H1 (cell line): ENCODE data around the gene GRK5. TPM values are rescaled to one million over a fixed set of nuclear protein-coding genes. Genes with fewer than 3 reads are reported as not detected.

Source experiments
- CTCF ChIA-PET: fragments of 300-600 bp; sonication (Branson Sonifier 250); formaldehyde crosslinking; loops from one replicate; lab custom pipeline; 2021; ENCODE audit not compliant: partially characterized antibody; lab: Charles Lee
- POLR2A ChIA-PET: fragments of 300-600 bp; sonication (Branson Sonifier 250); formaldehyde crosslinking; loops from one replicate; lab custom pipeline; 2021; ENCODE audit warnings: inconsistent platforms; ENCODE audit not compliant: partially characterized antibody; lab: Charles Lee
- DNase-seq, 2 experiments: peaks; one replicate each; pipeline versions ENCODE4 v3.0.0 to v3.0.0-alpha.2; 2010 to 2022; ENCODE audit warnings: low spot score in 2 of 2, low read depth in 1 of 2, mixed read lengths in 1 of 2
- FAIRE-seq: peaks from 2 replicates; lab custom pipeline; 2011; peaks lifted over from hg19 to GRCh38; lab: Jason Lieb, UNC
- H2AFZ ChIP-seq: 2 replicates; pipeline ENCODE4 v1.8.1; 2012; ENCODE audit warnings: low read length, inconsistent platforms
- H2AK5ac ChIP-seq: 2 replicates; pipeline ENCODE4 v1.6.1; 2013; ENCODE audit warnings: low read depth, low read length
- H2BK120ac ChIP-seq: replicated peaks from 2 replicates; pipeline ENCODE3; 2013; ENCODE audit warnings: low read depth, low read length, inconsistent platforms
- H2BK12ac ChIP-seq: 2 replicates; pipeline ENCODE4 v1.6.1; 2013; ENCODE audit warnings: low read depth, low read length
- H2BK15ac ChIP-seq: 2 replicates; pipeline ENCODE4 v1.6.1; 2013; ENCODE audit warnings: low read length
- H2BK20ac ChIP-seq: 2 replicates; pipeline ENCODE4 v1.6.1; 2013; ENCODE audit warnings: low read length
- H2BK5ac ChIP-seq: 2 replicates; pipeline ENCODE4 v1.6.1; 2013; ENCODE audit warnings: low read depth, low read length
- H3K14ac ChIP-seq: 2 replicates; pipeline ENCODE4 v1.6.1; 2013; ENCODE audit warnings: inconsistent platforms; ENCODE audit not compliant: insufficient read length
- H3K18ac ChIP-seq: 2 replicates; pipeline ENCODE4 v1.6.1; 2013; ENCODE audit warnings: low read length; ENCODE audit errors: extremely low read depth
- H3K23ac ChIP-seq: 2 replicates; pipeline ENCODE4 v1.6.1; 2013; ENCODE audit warnings: inconsistent platforms; ENCODE audit not compliant: insufficient read length
- H3K23me2 ChIP-seq: 2 replicates; pipeline ENCODE4 v1.6.1; 2013; ENCODE audit warnings: low read depth, low read length
- H3K27ac ChIP-seq: 2 replicates; pipeline ENCODE4 v1.6.1; 2011; ENCODE audit warnings: low read depth, low read length, inconsistent platforms
- H3K27me3 ChIP-seq, 4 experiments: replicated peaks in 1 of 4; 1 replicate in 1 of 4; 2 replicates in 3 of 4; pipeline versions ENCODE4 v1.6.1 to v1.8.1; 2011 to 2013; ENCODE audit warnings: low read length in 3 of 4, mild to moderate bottlenecking in 3 of 4, inconsistent platforms in 2 of 4, mixed read lengths in 2 of 4, moderate library complexity in 1 of 4; ENCODE audit not compliant: control insufficient read depth in 3 of 4, insufficient read depth in 3 of 4; ENCODE audit errors: extremely low read depth in 1 of 4
- H3K36me3 ChIP-seq, 4 experiments: 2 replicates each; pipeline versions ENCODE4 v1.6.1 to v1.8.1; 2011 to 2013; ENCODE audit warnings: mild to moderate bottlenecking in 4 of 4, low read length in 3 of 4, moderate library complexity in 2 of 4, control low read depth in 1 of 4, inconsistent platforms in 1 of 4; ENCODE audit not compliant: insufficient read depth in 4 of 4, control insufficient read depth in 2 of 4
- H3K4ac ChIP-seq: replicated peaks from 2 replicates; pipeline ENCODE3; 2013; ENCODE audit warnings: low read length, low read depth, mixed read lengths, inconsistent platforms; ENCODE audit not compliant: insufficient read length
- H3K4me1 ChIP-seq, 4 experiments: replicated peaks in 1 of 4; 1 replicate in 1 of 4; 2 replicates in 3 of 4; pipeline versions ENCODE4 v1.6.1 to v1.8.1; 2011 to 2013; ENCODE audit warnings: low read length in 3 of 4, inconsistent platforms in 2 of 4, mixed read lengths in 1 of 4; ENCODE audit not compliant: insufficient read depth in 4 of 4, control insufficient read depth in 3 of 4
- H3K4me2 ChIP-seq, 2 experiments: 2 replicates each; pipeline versions ENCODE4 v1.6.1 to v1.8.1; 2011 to 2013; ENCODE audit warnings: low read depth in 2 of 2, low read length in 2 of 2, control low read depth in 1 of 2, inconsistent platforms in 1 of 2, mild to moderate bottlenecking in 1 of 2; ENCODE audit not compliant: insufficient read depth in 1 of 2
- H3K4me3 ChIP-seq, 4 experiments: fragments of 200-600, 300-600 bp in 1 of 4; sonication (generic), shearing (Covaris generic), sonication (Bioruptor Twin) in 1 of 4; 2 replicates each; pipeline versions ENCODE4 v1.5.1 to v1.8.1; 2011 to 2016; ENCODE audit warnings: low read length in 4 of 4, low read depth in 3 of 4, control low read depth in 2 of 4, inconsistent platforms in 2 of 4, mild to moderate bottlenecking in 2 of 4, mixed read lengths in 1 of 4, moderate library complexity in 1 of 4; ENCODE audit not compliant: insufficient read depth in 2 of 4; ENCODE audit errors: extremely low read depth in 1 of 4
- H3K56ac ChIP-seq: replicated peaks from 2 replicates; pipeline ENCODE3; 2013; ENCODE audit warnings: low read depth, mild to moderate bottlenecking, mixed read lengths, low read length, inconsistent platforms; ENCODE audit not compliant: insufficient read length
- H3K79me1 ChIP-seq: 2 replicates; pipeline ENCODE4 v1.6.1; 2013; ENCODE audit warnings: low read depth, low read length, control low read depth
- H3K79me2 ChIP-seq, 2 experiments: 2 replicates each; pipeline versions ENCODE4 v1.6.1 to v1.8.1; 2012 to 2013; ENCODE audit warnings: low read length in 2 of 2, mild to moderate bottlenecking in 2 of 2, inconsistent platforms in 1 of 2; ENCODE audit not compliant: insufficient read depth in 2 of 2, control insufficient read depth in 1 of 2
- H3K9ac ChIP-seq, 4 experiments: replicated peaks in 1 of 4; 1 replicate in 1 of 4; 2 replicates in 3 of 4; pipeline versions ENCODE4 v1.6.1 to v1.8.1; 2011 to 2013; ENCODE audit warnings: low read depth in 3 of 4, low read length in 3 of 4, control low read depth in 2 of 4, mild to moderate bottlenecking in 2 of 4, moderate library complexity in 2 of 4, inconsistent platforms in 1 of 4; ENCODE audit errors: extremely low read depth in 1 of 4
- H3K9me3 ChIP-seq, 2 experiments: 2 replicates each; pipeline versions ENCODE4 v1.6.1 to v1.8.1; 2012 to 2013; ENCODE audit warnings: mild to moderate bottlenecking in 2 of 2, moderate library complexity in 2 of 2, control low read depth in 1 of 2, inconsistent platforms in 1 of 2, low read depth in 1 of 2, low read length in 1 of 2, mixed read lengths in 1 of 2; ENCODE audit not compliant: insufficient read depth in 2 of 2
- H4K20me1 ChIP-seq, 2 experiments: replicated peaks in 1 of 2; 2 replicates each; pipeline versions ENCODE3 to v1.8.1; 2011 to 2013; ENCODE audit warnings: inconsistent platforms in 2 of 2, low read length in 2 of 2, mild to moderate bottlenecking in 1 of 2; ENCODE audit not compliant: insufficient read depth in 2 of 2, control insufficient read depth in 1 of 2
- H4K5ac ChIP-seq: 2 replicates; pipeline ENCODE4 v1.6.1; 2013; ENCODE audit warnings: low read length, low read depth, mixed read lengths, inconsistent platforms; ENCODE audit not compliant: insufficient read length
- H4K8ac ChIP-seq: 2 replicates; pipeline ENCODE4 v1.8.0; 2013; ENCODE audit warnings: mild to moderate bottlenecking, moderate library complexity, low read length, inconsistent platforms; ENCODE audit not compliant: insufficient read depth; ENCODE audit errors: extremely low read depth
- H4K91ac ChIP-seq: replicated peaks from 2 replicates; pipeline ENCODE3; 2013; ENCODE audit warnings: low read length, mixed read lengths, inconsistent platforms; ENCODE audit not compliant: insufficient read length
- ASH2L ChIP-seq: fragments of 200-600, 300-600 bp; sonication (generic); IDR thresholded peaks from one replicate; pipeline ENCODE4 v1.7.1; 2017; ENCODE audit warnings: low read length
- CBX5 ChIP-seq: fragments of 300-800, 300-1000 bp; sonication (generic); IDR thresholded peaks from 2 replicates; pipeline ENCODE4 v1.7.1; 2016; ENCODE audit warnings: antibody characterized with exemption, low read length, low read depth
- CHD2 ChIP-seq: IDR thresholded peaks from 2 replicates; pipeline ENCODE4 v1.6.1; 2012; ENCODE audit warnings: low read length, improper control_type of control experiment
- EP300 ChIP-seq, 2 experiments: IDR thresholded peaks; 1 replicate in 1 of 2; 2 replicates in 1 of 2; pipeline ENCODE4 v1.6.1; 2011 to 2012; ENCODE audit warnings: low read depth in 2 of 2, low read length in 2 of 2, mild to moderate bottlenecking in 2 of 2, borderline replicate concordance in 1 of 2, inconsistent platforms in 1 of 2, moderate library complexity in 1 of 2
- GTF2F1 ChIP-seq: IDR thresholded peaks from 2 replicates; pipeline ENCODE4 v1.6.1; 2012; ENCODE audit warnings: low read depth, low read length, improper control_type of control experiment, borderline replicate concordance
- MAFK ChIP-seq: IDR thresholded peaks from 2 replicates; pipeline ENCODE4 v1.6.1; 2012; ENCODE audit warnings: low read depth, mild to moderate bottlenecking, improper control_type of control experiment, low read length
- PHF8 ChIP-seq: fragments of 200-600 bp; sonication (generic); conservative IDR thresholded peaks from 2 replicates; pipeline ENCODE4 v1.7.1; 2012; ENCODE audit warnings: low read depth, mild to moderate bottlenecking, inconsistent platforms, low read length, moderate library complexity
- SP4 ChIP-seq: IDR thresholded peaks from 2 replicates; pipeline ENCODE4 v1.6.1; 2012; ENCODE audit warnings: low read length, inconsistent platforms
- SUZ12 ChIP-seq: fragments of 200-600 bp; sonication (generic); IDR thresholded peaks from 2 replicates; pipeline ENCODE4 v1.6.1; 2012; ENCODE audit warnings: mild to moderate bottlenecking, inconsistent platforms, low read length, moderate library complexity, mixed read lengths
- WGBS, 2 experiments: shearing (Covaris generic) in 1 of 2; methylation state at CpG; one replicate each; pipeline versions ENCODE4 v1.1.6 to v1.1.7; 2013 to 2015; ENCODE audit warnings: low lambda C conversion rate in 2 of 2, mixed read lengths in 2 of 2, inconsistent platforms in 1 of 2, low coverage in 1 of 2, missing lambda C conversion rate in 1 of 2; ENCODE audit not compliant: insufficient replicate concordance in 2 of 2, insufficient coverage in 1 of 2, insufficient read length in 1 of 2; ENCODE audit errors: extremely low coverage in 1 of 2, missing lambda C conversion rate in 1 of 2; 5-methylcytosine and 5-hydroxymethylcytosine counted together
- polyA plus RNA-seq, 7 experiments: library from polyadenylated mRNA; depleted of rRNA in 3 of 7; stranded (reverse) in 5 of 7; unstranded in 2 of 7; fragments of >200 nt in 5 of 7; fragments of 200-250 nt in 2 of 7; gene quantifications; 1 replicate in 5 of 7; 2 replicates in 1 of 7; 4 replicates in 1 of 7; pipeline versions ENCODE4 v1.2.1 to v1.2.3, GENCODE V29; 2011 to 2013; ENCODE audit warnings: missing spikeins in 2 of 7, mixed read lengths in 2 of 7
- total RNA-seq: library from RNA; stranded (reverse); fragmentation: NEBNext Ultra II Directional; extraction: Animal tissue kit (Norgen Biotek cat#: 25700); gene quantifications from 2 replicates; pipeline ENCODE4 v1.2.1, GENCODE V29; 2021
- TF ChIP-seq, protein P1 (sequence below), 3 experiments: IDR thresholded peaks; 1 replicate in 2 of 3; 2 replicates in 1 of 3; pipeline versions ENCODE4 v1.5.1 to v1.6.1; 2011; ENCODE audit warnings: low read length in 3 of 3, mild to moderate bottlenecking in 3 of 3, inconsistent platforms in 2 of 3, low read depth in 1 of 3, moderate library complexity in 1 of 3; ENCODE audit not compliant: insufficient read depth in 1 of 3; ENCODE audit errors: control extremely low read depth in 1 of 3
- TF ChIP-seq, protein P2 (sequence below): IDR thresholded peaks from 2 replicates; pipeline ENCODE4 v1.6.1; 2012; ENCODE audit warnings: inconsistent platforms

Gene GRK5
- total and polyA plus RNA-seq, 2 of the 8 experiments (the other 6 are each of a cell fraction or from before 2014, with no cell fraction given): 0.54 to 2.5 TPM

DNA sequence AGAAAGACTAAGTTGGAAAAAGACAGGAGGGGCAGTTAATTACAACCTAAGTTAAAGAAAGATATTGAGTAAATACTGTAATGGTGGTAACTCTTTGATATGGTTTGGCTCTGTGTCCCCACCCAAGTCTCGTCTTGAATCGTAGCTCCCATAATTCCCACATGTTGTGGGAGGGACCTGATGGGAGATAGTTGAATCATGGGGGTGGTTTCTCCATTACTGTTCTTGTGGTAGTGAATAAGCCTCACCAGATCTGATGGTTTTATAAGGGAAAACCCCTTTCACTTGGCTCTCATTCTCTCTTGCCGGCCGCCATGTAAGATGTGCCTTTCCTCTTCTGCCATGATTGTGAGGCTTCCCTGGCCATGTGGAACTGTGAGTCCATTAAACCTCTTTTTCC, 143.8 kb downstream of the GRK5 start:
- Histone ChIP-seq H2BK5ac (no peak overlapping the region), H3K4me3 (no peak overlapping the region), H3K14ac (no peak overlapping the region), H4K5ac (no peak overlapping the region), H2AK5ac (no peak overlapping the region), H4K20me1 (no peaks in the 10 kb centered on the region), H2AFZ (no peak overlapping the region), H2BK120ac (no peak overlapping the region), H3K56ac (no peak overlapping the region), H2BK15ac (no peak overlapping the region), H3K4me2 (no peak overlapping the region), H2BK12ac (no peak overlapping the region), H3K27me3 (no peaks in the 10 kb centered on the region), H3K4me1 (no peaks in the 10 kb centered on the region), H3K9me3 (peaks cover 6 to 23% of the 10 kb centered on the region in 2 experiments), H3K79me2 (no peaks in the 10 kb centered on the region), H4K91ac (no peak overlapping the region), H3K36me3 (no peaks in the 10 kb centered on the region), H2BK20ac (no peak overlapping the region), H3K79me1 (no peaks in the 10 kb centered on the region), H3K4ac (no peak overlapping the region), H3K23me2 (no peaks in the 10 kb centered on the region), H3K27ac (no peak overlapping the region), H3K23ac (no peak overlapping the region), H3K9ac (no peak overlapping the region), H3K18ac (no peak overlapping the region), H4K8ac (no peak overlapping the region)
- FAIRE-seq (no peak), DNase-seq (no peak)
- ChIA-PET POLR2A (no interaction called here), CTCF (interaction anchor here (1.0 to 7.6 kb wide), 15 partner anchors 9 to 152 kb away, joined by 3 to 48 read pairs (median 5); no protein-coding TSS in a partner anchor)
- 93% methylated on average over 4 of the region's 4 CpGs; no CpG with 5 or more reads in 1 of the 2 experiments for WGBS, 2 experiments
- TF ChIP-seq GTF2F1 (no peak), EP300 (IDR thresholded peaks at IDR 0.05; ENCODE audit: borderline replicate concordance in 1 of 2, low read depth in 2 of 2, low read length in 2 of 2) (no peak), CBX5 (no peak), PHF8 (no peak), CHD2 (no peak), ASH2L (no peak), SUZ12 (no peak), MAFK (no peak), SP4 (no peak)
- TF ChIP-seq, protein P1, sequence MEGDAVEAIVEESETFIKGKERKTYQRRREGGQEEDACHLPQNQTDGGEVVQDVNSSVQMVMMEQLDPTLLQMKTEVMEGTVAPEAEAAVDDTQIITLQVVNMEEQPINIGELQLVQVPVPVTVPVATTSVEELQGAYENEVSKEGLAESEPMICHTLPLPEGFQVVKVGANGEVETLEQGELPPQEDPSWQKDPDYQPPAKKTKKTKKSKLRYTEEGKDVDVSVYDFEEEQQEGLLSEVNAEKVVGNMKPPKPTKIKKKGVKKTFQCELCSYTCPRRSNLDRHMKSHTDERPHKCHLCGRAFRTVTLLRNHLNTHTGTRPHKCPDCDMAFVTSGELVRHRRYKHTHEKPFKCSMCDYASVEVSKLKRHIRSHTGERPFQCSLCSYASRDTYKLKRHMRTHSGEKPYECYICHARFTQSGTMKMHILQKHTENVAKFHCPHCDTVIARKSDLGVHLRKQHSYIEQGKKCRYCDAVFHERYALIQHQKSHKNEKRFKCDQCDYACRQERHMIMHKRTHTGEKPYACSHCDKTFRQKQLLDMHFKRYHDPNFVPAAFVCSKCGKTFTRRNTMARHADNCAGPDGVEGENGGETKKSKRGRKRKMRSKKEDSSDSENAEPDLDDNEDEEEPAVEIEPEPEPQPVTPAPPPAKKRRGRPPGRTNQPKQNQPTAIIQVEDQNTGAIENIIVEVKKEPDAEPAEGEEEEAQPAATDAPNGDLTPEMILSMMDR (IDR thresholded peaks at IDR 0.05; ENCODE audit: control extremely low read depth in 1 of 3, insufficient read depth in 1 of 3, low read depth in 1 of 3, low read length in 3 of 3): no peak
- TF ChIP-seq, protein P2, sequence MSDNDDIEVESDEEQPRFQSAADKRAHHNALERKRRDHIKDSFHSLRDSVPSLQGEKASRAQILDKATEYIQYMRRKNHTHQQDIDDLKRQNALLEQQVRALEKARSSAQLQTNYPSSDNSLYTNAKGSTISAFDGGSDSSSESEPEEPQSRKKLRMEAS: no peak
